HepG2 (cell line): ENCODE results near the gene SRSF12. TPM values are rescaled to one million over a fixed set of nuclear protein-coding genes. Genes with fewer than 3 reads are reported as not detected.

ENCODE experiments used
- AHR ChIP-seq: IDR thresholded peaks from 2 replicates; pipeline ENCODE4 v1.6.1; 2018; ENCODE audit warnings: missing genetic modification reagents, missing compliant biosample characterization
- FOSL2 ChIP-seq: sonication (generic); formaldehyde crosslinking; IDR thresholded peaks from 2 replicates; pipeline ENCODE4 v1.4.0; 2020; ENCODE audit warnings: missing genetic modification reagents
- IRX3 ChIP-seq: sonication (generic); formaldehyde crosslinking; IDR thresholded peaks from 2 replicates; pipeline ENCODE4 v1.8.1; 2023; ENCODE audit warnings: mild to moderate bottlenecking, low read depth, missing genetic modification reagents, borderline replicate concordance
- MED1 ChIP-seq: sonication (generic); formaldehyde crosslinking; IDR thresholded peaks from 2 replicates; pipeline ENCODE4 v1.4.0; 2020; ENCODE audit warnings: missing genetic modification reagents
- MTF2 ChIP-seq: sonication (generic); formaldehyde crosslinking; IDR thresholded peaks from 2 replicates; pipeline ENCODE4 v1.5.0; 2020; ENCODE audit warnings: missing genetic modification reagents, borderline replicate concordance
- NFIC ChIP-seq: IDR thresholded peaks from 2 replicates; pipeline ENCODE4 v1.6.1; 2012; ENCODE audit warnings: mild to moderate bottlenecking, low read length, inconsistent platforms
- POLR2A ChIP-seq, 2 experiments: IDR thresholded peaks; 2 replicates each; pipeline ENCODE4 v1.6.1; 2011; ENCODE audit warnings: low read depth in 2 of 2, low read length in 2 of 2, mild to moderate bottlenecking in 1 of 2, moderate library complexity in 1 of 2; ENCODE audit not compliant: insufficient read depth in 1 of 2
- SMAD3 ChIP-seq: sonication (generic); formaldehyde crosslinking; IDR thresholded peaks from 2 replicates; pipeline ENCODE4 v1.4.0; 2020; ENCODE audit warnings: missing genetic modification reagents
- TCF7L2 ChIP-seq: IDR thresholded peaks from 2 replicates; pipeline ENCODE4 v1.6.1; 2011; ENCODE audit warnings: mild to moderate bottlenecking, low read depth, low read length, moderate library complexity
- ZFP36L1 ChIP-seq: sonication (generic); formaldehyde crosslinking; IDR thresholded peaks from 2 replicates; pipeline ENCODE4 v1.8.0; 2022; ENCODE audit warnings: mild to moderate bottlenecking, missing genetic modification reagents, moderate library complexity
- ZNF230 ChIP-seq: sonication (generic); formaldehyde crosslinking; IDR thresholded peaks from 2 replicates; pipeline ENCODE4 v1.4.0; 2020; ENCODE audit warnings: mild to moderate bottlenecking, missing genetic modification reagents
- ZNF598 ChIP-seq: sonication (generic); formaldehyde crosslinking; IDR thresholded peaks from 2 replicates; pipeline ENCODE4 v1.5.1; 2020; ENCODE audit warnings: mild to moderate bottlenecking, missing genetic modification reagents, borderline replicate concordance
- ZNF749 ChIP-seq: sonication (generic); formaldehyde crosslinking; IDR thresholded peaks from 2 replicates; pipeline ENCODE4 v1.8.0; 2022; ENCODE audit warnings: mild to moderate bottlenecking, missing genetic modification reagents, moderate library complexity, borderline replicate concordance
- ZSCAN30 ChIP-seq: sonication (generic); formaldehyde crosslinking; IDR thresholded peaks from 2 replicates; pipeline ENCODE4 v1.5.0; 2020; ENCODE audit warnings: mild to moderate bottlenecking, missing genetic modification reagents
- polyA plus RNA-seq, 8 experiments: library from polyadenylated mRNA; depleted of rRNA in 3 of 8; stranded (reverse) in 7 of 8; unstranded in 1 of 8; fragments of >200 nt; fragmentation: Illumina TruSeq in 4 of 8; extraction: Trizol in 4 of 8; gene quantifications; 2 replicates each; pipeline versions ENCODE4 v1.2.1 to v1.2.3, GENCODE V29; 2011 to 2016; ENCODE audit warnings: low read depth in 4 of 8, missing spikeins in 1 of 8, mixed read lengths in 1 of 8; ENCODE audit not compliant: insufficient read depth in 1 of 8
- total RNA-seq, 5 experiments: library from RNA; depleted of rRNA; stranded (reverse); fragments of >200 nt; fragmentation: Illumina TruSeq; extraction: Trizol; gene quantifications; 2 replicates each; pipeline ENCODE4 v1.2.3, GENCODE V29; 2016; ENCODE audit warnings: low read depth in 1 of 5
- TF ChIP-seq, protein P1 (sequence below): sonication (generic); formaldehyde crosslinking; IDR thresholded peaks from 2 replicates; pipeline ENCODE4 v1.4.0; 2020; ENCODE audit warnings: mild to moderate bottlenecking, missing genetic modification reagents, borderline replicate concordance
- TF ChIP-seq, protein P2 (sequence below), 2 experiments: fragments of 450-650 bp in 1 of 2; sonication (generic) in 1 of 2; formaldehyde crosslinking; IDR thresholded peaks; 2 replicates each; pipeline versions ENCODE4 v1.5.0 to v1.8.0; 2020 to 2022; ENCODE audit warnings: mild to moderate bottlenecking in 1 of 2, missing genetic modification reagents in 1 of 2
- TF ChIP-seq, protein P3 (sequence below): sonication (generic); formaldehyde crosslinking; IDR thresholded peaks from 2 replicates; pipeline ENCODE4 v1.4.0; 2020; ENCODE audit warnings: mild to moderate bottlenecking, missing genetic modification reagents, borderline replicate concordance
- TF ChIP-seq, protein P4 (sequence below): sonication (generic); formaldehyde crosslinking; IDR thresholded peaks from 2 replicates; pipeline ENCODE4 v1.4.0; 2020; ENCODE audit warnings: missing genetic modification reagents, borderline replicate concordance

SRSF12 gene
- total and polyA plus RNA-seq, 2 of the 13 experiments (the other 11 are each of a cell fraction or from before 2014, with no cell fraction given), result 1.7 to 1.9 TPM

DNA sequence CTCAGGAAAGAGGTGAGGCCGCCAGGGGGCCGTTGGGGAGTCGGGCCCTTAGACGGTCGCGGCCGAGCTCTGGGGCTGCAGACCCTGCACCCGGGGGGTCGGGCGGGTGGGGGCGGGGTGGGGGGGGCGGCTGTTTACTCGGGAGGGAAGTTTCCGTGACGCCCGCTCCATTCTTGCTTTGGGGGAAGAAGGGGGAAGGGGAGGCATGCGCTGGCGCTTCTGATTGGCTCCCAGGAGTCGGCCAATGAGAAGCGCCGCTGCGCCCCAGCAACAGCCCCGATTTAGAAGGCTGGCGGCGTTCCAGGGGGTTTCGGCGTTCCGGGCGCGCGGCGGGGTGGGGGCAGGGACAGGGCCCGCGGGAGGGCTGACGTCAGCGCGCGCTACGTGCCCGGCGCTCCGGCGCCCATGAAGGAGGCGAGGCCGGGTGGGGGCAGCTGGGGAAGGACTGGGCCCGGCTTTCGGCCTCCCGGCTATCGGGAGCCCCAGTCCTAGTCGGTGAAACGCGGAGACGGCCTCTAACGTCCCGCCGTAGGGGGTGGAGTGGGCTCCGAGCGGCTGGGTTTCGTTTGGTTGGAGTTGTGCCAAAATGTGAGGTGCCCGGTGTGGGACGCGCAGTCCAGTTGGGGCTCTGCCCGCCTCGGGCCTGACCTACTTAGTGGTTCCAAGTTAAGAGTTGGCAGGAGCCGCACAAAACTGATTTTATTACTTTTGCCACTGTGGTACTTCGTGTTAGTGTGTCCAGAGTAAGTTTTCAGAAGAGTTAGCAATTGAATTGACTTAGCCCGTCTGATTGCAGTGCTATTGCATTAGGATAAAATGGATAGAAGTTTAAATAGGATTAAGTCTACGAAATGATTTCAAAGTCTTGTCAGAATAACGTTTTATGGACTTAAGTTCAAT is 36.2 kb downstream of the SRSF12 start (continued):
- TF ChIP-seq, protein P1, sequence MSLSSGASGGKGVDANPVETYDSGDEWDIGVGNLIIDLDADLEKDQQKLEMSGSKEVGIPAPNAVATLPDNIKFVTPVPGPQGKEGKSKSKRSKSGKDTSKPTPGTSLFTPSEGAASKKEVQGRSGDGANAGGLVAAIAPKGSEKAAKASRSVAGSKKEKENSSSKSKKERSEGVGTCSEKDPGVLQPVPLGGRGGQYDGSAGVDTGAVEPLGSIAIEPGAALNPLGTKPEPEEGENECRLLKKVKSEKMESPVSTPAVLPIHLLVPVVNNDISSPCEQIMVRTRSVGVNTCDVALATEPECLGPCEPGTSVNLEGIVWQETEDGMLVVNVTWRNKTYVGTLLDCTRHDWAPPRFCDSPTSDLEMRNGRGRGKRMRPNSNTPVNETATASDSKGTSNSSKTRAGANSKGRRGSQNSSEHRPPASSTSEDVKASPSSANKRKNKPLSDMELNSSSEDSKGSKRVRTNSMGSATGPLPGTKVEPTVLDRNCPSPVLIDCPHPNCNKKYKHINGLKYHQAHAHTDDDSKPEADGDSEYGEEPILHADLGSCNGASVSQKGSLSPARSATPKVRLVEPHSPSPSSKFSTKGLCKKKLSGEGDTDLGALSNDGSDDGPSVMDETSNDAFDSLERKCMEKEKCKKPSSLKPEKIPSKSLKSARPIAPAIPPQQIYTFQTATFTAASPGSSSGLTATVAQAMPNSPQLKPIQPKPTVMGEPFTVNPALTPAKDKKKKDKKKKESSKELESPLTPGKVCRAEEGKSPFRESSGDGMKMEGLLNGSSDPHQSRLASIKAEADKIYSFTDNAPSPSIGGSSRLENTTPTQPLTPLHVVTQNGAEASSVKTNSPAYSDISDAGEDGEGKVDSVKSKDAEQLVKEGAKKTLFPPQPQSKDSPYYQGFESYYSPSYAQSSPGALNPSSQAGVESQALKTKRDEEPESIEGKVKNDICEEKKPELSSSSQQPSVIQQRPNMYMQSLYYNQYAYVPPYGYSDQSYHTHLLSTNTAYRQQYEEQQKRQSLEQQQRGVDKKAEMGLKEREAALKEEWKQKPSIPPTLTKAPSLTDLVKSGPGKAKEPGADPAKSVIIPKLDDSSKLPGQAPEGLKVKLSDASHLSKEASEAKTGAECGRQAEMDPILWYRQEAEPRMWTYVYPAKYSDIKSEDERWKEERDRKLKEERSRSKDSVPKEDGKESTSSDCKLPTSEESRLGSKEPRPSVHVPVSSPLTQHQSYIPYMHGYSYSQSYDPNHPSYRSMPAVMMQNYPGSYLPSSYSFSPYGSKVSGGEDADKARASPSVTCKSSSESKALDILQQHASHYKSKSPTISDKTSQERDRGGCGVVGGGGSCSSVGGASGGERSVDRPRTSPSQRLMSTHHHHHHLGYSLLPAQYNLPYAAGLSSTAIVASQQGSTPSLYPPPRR (CRISPR knock-in tag), result peak; percentile 65; the same call in 1 of the 2 replicates
- TF ChIP-seq ZNF598 (CRISPR knock-in tag) (peak; percentile 60; the same call in 1 of the 2 replicates), ZNF230 (CRISPR knock-in tag) (0 out of 2 replicates have a peak, but pooled peaks have one; percentile 30), SMAD3 (CRISPR knock-in tag) (no peak), ZNF749 (0 out of 2 replicates have a peak, but pooled peaks have one; percentile 59), ZSCAN30 (CRISPR knock-in tag) (peak; percentile 23; the same call in 1 of the 2 replicates), MTF2 (peak; percentile 52; the same call in 1 of the 2 replicates), FOSL2 (CRISPR knock-in tag) (peak; percentile 59; the same call in 1 of the 2 replicates), MED1 (CRISPR knock-in tag) (peak; percentile 85), POLR2A (IDR thresholded peaks at IDR 0.05; ENCODE audit: insufficient read depth in 1 of 2, low read depth in 2 of 2, low read length in 2 of 2) (peak; percentile 77 to 84), ZFP36L1 (peak; percentile 86), NFIC (peak; percentile 59; the same call in 1 of the 2 replicates), TCF7L2 (no peak), AHR (CRISPR knock-in tag) (no peak; the same call in 1 of the 2 replicates), IRX3 (CRISPR knock-in tag) (no peak)
- TF ChIP-seq, protein P2, sequence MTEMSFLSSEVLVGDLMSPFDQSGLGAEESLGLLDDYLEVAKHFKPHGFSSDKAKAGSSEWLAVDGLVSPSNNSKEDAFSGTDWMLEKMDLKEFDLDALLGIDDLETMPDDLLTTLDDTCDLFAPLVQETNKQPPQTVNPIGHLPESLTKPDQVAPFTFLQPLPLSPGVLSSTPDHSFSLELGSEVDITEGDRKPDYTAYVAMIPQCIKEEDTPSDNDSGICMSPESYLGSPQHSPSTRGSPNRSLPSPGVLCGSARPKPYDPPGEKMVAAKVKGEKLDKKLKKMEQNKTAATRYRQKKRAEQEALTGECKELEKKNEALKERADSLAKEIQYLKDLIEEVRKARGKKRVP (CRISPR knock-in tag; IDR thresholded peaks at IDR 0.05), result peak in 1 of 2 experiments; percentile 69; a peak in 1 of 4 replicates
- TF ChIP-seq, protein P3, sequence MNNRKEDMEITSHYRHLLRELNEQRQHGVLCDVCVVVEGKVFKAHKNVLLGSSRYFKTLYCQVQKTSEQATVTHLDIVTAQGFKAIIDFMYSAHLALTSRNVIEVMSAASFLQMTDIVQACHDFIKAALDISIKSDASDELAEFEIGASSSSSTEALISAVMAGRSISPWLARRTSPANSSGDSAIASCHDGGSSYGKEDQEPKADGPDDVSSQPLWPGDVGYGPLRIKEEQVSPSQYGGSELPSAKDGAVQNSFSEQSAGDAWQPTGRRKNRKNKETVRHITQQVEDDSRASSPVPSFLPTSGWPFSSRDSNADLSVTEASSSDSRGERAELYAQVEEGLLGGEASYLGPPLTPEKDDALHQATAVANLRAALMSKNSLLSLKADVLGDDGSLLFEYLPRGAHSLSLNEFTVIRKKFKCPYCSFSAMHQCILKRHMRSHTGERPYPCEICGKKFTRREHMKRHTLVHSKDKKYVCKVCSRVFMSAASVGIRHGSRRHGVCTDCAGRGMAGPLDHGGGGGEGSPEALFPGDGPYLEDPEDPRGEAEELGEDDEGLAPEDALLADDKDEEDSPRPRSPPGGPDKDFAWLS (CRISPR knock-in tag), result no peak
- TF ChIP-seq, protein P4, sequence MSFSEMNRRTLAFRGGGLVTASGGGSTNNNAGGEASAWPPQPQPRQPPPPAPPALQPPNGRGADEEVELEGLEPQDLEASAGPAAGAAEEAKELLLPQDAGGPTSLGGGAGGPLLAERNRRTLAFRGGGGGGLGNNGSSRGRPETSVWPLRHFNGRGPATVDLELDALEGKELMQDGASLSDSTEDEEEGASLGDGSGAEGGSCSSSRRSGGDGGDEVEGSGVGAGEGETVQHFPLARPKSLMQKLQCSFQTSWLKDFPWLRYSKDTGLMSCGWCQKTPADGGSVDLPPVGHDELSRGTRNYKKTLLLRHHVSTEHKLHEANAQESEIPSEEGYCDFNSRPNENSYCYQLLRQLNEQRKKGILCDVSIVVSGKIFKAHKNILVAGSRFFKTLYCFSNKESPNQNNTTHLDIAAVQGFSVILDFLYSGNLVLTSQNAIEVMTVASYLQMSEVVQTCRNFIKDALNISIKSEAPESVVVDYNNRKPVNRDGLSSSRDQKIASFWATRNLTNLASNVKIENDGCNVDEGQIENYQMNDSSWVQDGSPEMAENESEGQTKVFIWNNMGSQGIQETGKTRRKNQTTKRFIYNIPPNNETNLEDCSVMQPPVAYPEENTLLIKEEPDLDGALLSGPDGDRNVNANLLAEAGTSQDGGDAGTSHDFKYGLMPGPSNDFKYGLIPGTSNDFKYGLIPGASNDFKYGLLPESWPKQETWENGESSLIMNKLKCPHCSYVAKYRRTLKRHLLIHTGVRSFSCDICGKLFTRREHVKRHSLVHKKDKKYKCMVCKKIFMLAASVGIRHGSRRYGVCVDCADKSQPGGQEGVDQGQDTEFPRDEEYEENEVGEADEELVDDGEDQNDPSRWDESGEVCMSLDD (CRISPR knock-in tag), result 0 out of 2 replicates have a peak, but pooled peaks have one; percentile 36
